ENCODE data around the gene RAPGEF3.

GRCh38 chr12:47769234-47770085, 10.8 kb upstream of the RAPGEF3 start:
- TF ChIP-seq PPARA (CRISPR knock-in tag; IDR thresholded peaks at IDR 0.05; ENCODE audit: borderline replicate concordance) (no peak), ZC3H10 (CRISPR knock-in tag; IDR thresholded peaks at IDR 0.05) (no peak), ZFP3 (CRISPR knock-in tag; IDR thresholded peaks at IDR 0.05) (no peak), RARB (CRISPR knock-in tag; IDR thresholded peaks at IDR 0.05) (no peak)
